ENCODE results near the gene ELMOD2.

DNA sequence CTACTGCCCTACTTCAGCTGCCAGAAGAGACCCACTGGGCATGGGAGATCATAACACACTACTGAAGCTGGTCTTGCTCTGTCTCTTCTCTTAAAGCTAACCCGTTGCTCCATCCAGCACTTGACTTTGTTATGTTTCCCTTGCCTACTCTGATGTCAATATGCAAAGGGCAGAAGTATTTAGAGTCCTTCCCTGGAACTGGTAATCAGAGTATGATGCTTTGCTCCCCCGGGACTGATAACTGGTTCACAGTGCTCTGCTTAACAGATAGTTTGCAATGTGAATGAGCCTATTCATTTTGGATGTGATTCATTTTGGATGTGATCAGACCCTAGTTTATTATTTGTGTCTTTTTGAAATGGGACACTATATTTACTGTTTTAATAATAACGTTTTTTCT is 57.1 kb downstream of the ELMOD2 start:
- TF ChIP-seq JUND (IDR thresholded peaks at IDR 0.05) (no peak), NR2F2 (IDR thresholded peaks at IDR 0.05) (no peak), RXRA (IDR thresholded peaks at IDR 0.05) (no peak), RAD21 (IDR thresholded peaks at IDR 0.05) (no peak), YY1 (IDR thresholded peaks at IDR 0.05) (no peak)
- TF ChIP-seq, protein P1, sequence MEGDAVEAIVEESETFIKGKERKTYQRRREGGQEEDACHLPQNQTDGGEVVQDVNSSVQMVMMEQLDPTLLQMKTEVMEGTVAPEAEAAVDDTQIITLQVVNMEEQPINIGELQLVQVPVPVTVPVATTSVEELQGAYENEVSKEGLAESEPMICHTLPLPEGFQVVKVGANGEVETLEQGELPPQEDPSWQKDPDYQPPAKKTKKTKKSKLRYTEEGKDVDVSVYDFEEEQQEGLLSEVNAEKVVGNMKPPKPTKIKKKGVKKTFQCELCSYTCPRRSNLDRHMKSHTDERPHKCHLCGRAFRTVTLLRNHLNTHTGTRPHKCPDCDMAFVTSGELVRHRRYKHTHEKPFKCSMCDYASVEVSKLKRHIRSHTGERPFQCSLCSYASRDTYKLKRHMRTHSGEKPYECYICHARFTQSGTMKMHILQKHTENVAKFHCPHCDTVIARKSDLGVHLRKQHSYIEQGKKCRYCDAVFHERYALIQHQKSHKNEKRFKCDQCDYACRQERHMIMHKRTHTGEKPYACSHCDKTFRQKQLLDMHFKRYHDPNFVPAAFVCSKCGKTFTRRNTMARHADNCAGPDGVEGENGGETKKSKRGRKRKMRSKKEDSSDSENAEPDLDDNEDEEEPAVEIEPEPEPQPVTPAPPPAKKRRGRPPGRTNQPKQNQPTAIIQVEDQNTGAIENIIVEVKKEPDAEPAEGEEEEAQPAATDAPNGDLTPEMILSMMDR (IDR thresholded peaks at IDR 0.05; ENCODE audit: low read depth, low read length, missing input control), result no peak

Data from liver (tissue), 3 donors.